Hepatocyte (in vitro differentiated cells): ENCODE data around the gene ATXN1. TPM values are rescaled to one million over a fixed set of nuclear protein-coding genes. Genes with fewer than 3 reads are reported as not detected.

Experiments
- DNase-seq: peaks from one replicate; pipeline ENCODE4 v3.0.0-alpha.2; 2016; ENCODE audit warnings: low spot score
- H2AFZ ChIP-seq: fragments of 200-600 bp; sonication (generic); 2 replicates; pipeline ENCODE4 v1.6.0; 2016; ENCODE audit warnings: antibody characterized with exemption, mild to moderate bottlenecking
- H3K27ac ChIP-seq: fragments of 200-600 bp; sonication (generic); 2 replicates; pipeline ENCODE4 v1.5.1; 2016; ENCODE audit warnings: mild to moderate bottlenecking
- H3K27me3 ChIP-seq: fragments of 200-600 bp; sonication (generic); 2 replicates; pipeline ENCODE4 v1.6.1; 2016
- H3K36me3 ChIP-seq: fragments of 200-600 bp; sonication (generic); replicated peaks from 2 replicates; pipeline ENCODE4 v1.5.1; 2016; ENCODE audit warnings: low read depth; ENCODE audit not compliant: insufficient read depth
- H3K4me1 ChIP-seq: fragments of 200-600 bp; sonication (generic); 2 replicates; pipeline ENCODE4 v1.5.1; 2016; ENCODE audit warnings: mild to moderate bottlenecking, moderate library complexity; ENCODE audit not compliant: insufficient read depth
- H3K4me2 ChIP-seq: fragments of 200-600 bp; sonication (generic); 2 replicates; pipeline ENCODE4 v1.6.0; 2016
- H3K4me3 ChIP-seq: fragments of 200-600 bp; sonication (generic); 2 replicates; pipeline ENCODE4 v1.5.1; 2016; ENCODE audit warnings: mild to moderate bottlenecking
- H3K79me2 ChIP-seq: fragments of 200-600 bp; sonication (generic); 2 replicates; pipeline ENCODE4 v1.6.0; 2017; ENCODE audit warnings: mild to moderate bottlenecking
- H3K9me2 ChIP-seq: fragments of 200-600 bp; sonication (generic); replicated peaks from 2 replicates; pipeline ENCODE4 v1.6.0; 2017; ENCODE audit warnings: mild to moderate bottlenecking; ENCODE audit not compliant: insufficient read depth
- H3K9me3 ChIP-seq: fragments of 200-600 bp; sonication (generic); 2 replicates; pipeline ENCODE4 v1.5.1; 2016; ENCODE audit warnings: low read depth, mild to moderate bottlenecking
- H4K20me1 ChIP-seq: fragments of 200-600 bp; sonication (generic); 2 replicates; pipeline ENCODE4 v1.6.0; 2016; ENCODE audit warnings: mild to moderate bottlenecking; ENCODE audit not compliant: insufficient read depth, poor library complexity, severe bottlenecking
- EZH2 ChIP-seq: fragments of 200-600 bp; sonication (generic); IDR thresholded peaks from 2 replicates; pipeline ENCODE4 v1.6.1; 2016; ENCODE audit warnings: antibody characterized with exemption, mild to moderate bottlenecking, borderline replicate concordance
- EZH2phosphoT487 ChIP-seq: fragments of 200-600 bp; sonication (generic); IDR thresholded peaks from one replicate; pipeline ENCODE4 v1.6.1; 2018; ENCODE audit warnings: antibody characterized with exemption, mild to moderate bottlenecking, low read depth, moderate library complexity; ENCODE audit not compliant: unreplicated experiment, severe bottlenecking
- WGBS: methylation state at CpG from one replicate; pipeline ENCODE4 v1.1.6; 2016; ENCODE audit warnings: low lambda C conversion rate; ENCODE audit errors: missing lambda C conversion rate; 5-methylcytosine and 5-hydroxymethylcytosine counted together
- polyA plus RNA-seq: library from polyadenylated mRNA; unstranded; fragments of >200 nt; fragmentation: Nextera tagmentation; extraction: Ambion mirVana; gene quantifications from 2 replicates; pipeline ENCODE4 v1.2.1, GENCODE V29; 2016
- total RNA-seq: library from RNA; depleted of rRNA; stranded (reverse); fragments of >200 nt; gene quantifications from 2 replicates; pipeline ENCODE4 v1.2.3, GENCODE V29; 2014
- TF ChIP-seq, protein P1 (sequence below): fragments of 200-600 bp; sonication (generic); IDR thresholded peaks from 2 replicates; pipeline ENCODE4 v1.5.1; 2016; ENCODE audit warnings: antibody characterized with exemption, mild to moderate bottlenecking; ENCODE audit not compliant: poor library complexity

The ATXN1 gene
- total and polyA plus RNA-seq, 2 experiments from 2014 or later: 14.7 to 32.6 TPM

DNA sequence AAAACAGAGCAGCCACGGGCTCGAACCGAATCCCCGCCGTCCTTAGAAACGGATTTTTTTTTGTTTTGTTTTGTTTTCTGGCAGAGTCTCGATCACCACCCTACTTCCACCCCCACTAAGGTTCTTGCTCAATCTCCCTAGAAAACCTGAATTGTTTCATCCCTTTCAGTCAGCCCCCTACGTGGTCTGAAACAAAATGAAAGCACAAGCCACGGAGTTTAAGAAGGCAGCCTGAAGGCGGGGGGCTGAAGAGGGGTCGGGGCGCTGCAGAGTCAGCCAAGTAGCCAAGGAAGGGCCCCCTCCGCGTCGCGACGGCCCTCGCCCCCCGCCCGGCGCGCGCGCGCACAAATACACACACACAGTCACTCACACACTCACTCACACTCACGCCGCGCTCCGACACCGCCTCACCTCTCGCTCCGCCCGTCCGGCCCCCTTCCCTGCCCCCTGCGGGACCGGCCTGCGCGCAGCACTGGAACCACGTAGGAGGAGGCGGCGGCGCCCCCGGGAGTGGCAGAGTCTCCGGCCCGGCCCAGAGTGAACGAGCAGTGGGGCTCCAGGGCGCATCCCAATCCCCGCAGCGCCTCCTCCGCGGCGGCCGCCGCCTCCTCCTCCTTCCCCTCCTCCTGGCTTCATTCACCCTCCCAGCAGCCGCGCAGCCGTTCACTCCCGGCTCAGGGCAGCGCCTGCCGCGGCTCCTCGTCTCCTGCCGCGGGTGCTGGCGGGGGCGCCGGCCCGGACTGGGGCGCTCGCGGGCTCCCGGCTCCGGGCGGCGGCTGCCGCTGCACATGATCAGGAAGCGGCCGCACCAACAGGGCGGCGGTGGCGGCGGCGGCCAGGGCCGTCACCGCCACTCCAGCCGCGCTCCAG is 1.4 kb downstream of the ATXN1 start:
- no peaks in the 10 kb centered on the region for H3K36me3 ChIP-seq
- peaks cover 37% of the 10 kb centered on the region for H3K4me1 ChIP-seq
- H3K9me2 ChIP-seq: no peaks in the 10 kb centered on the region
- H3K4me3 ChIP-seq: peak overlapping the region; percentile 68
- H3K4me2 ChIP-seq: peak overlapping the region; percentile 74
- H3K9me3 ChIP-seq: no peaks in the 10 kb centered on the region
- H3K27me3 ChIP-seq: no peaks in the 10 kb centered on the region
- peaks cover 3% of the 10 kb centered on the region for H4K20me1 ChIP-seq
- TF ChIP-seq EZH2: no peak
- TF ChIP-seq EZH2phosphoT487: no peak
- TF ChIP-seq, protein P1, sequence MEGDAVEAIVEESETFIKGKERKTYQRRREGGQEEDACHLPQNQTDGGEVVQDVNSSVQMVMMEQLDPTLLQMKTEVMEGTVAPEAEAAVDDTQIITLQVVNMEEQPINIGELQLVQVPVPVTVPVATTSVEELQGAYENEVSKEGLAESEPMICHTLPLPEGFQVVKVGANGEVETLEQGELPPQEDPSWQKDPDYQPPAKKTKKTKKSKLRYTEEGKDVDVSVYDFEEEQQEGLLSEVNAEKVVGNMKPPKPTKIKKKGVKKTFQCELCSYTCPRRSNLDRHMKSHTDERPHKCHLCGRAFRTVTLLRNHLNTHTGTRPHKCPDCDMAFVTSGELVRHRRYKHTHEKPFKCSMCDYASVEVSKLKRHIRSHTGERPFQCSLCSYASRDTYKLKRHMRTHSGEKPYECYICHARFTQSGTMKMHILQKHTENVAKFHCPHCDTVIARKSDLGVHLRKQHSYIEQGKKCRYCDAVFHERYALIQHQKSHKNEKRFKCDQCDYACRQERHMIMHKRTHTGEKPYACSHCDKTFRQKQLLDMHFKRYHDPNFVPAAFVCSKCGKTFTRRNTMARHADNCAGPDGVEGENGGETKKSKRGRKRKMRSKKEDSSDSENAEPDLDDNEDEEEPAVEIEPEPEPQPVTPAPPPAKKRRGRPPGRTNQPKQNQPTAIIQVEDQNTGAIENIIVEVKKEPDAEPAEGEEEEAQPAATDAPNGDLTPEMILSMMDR: peak; percentile 13
- 2% methylated on average over 43 of the region's 87 CpGs for WGBS
- peak overlapping the region; percentile 94 for H3K27ac ChIP-seq
- H3K79me2 ChIP-seq: peaks cover 40% of the 10 kb centered on the region
- DNase-seq: peak; percentile 93
- peak overlapping the region; percentile 41 for H2AFZ ChIP-seq

- Histone ChIP-seq H3K27me3 (no peaks in the 10 kb centered on the region), H3K4me1 (peaks cover 37% of the 10 kb centered on the region), H3K4me2 (peak overlapping the region; percentile 74), H3K36me3 (no peaks in the 10 kb centered on the region), H3K27ac (peak overlapping the region; percentile 94), H4K20me1 (peaks cover 3% of the 10 kb centered on the region), H3K79me2 (peaks cover 42% of the 10 kb centered on the region), H3K4me3 (peak overlapping the region; percentile 68), H3K9me3 (no peaks in the 10 kb centered on the region), H2AFZ (no peak overlapping the region), H3K9me2 (no peaks in the 10 kb centered on the region)
- peak; percentile 13 for DNase-seq
- under 1% methylated on average over 8 of the region's 8 CpGs for WGBS
- TF ChIP-seq, protein P1: no peak
- TF ChIP-seq EZH2phosphoT487: no peak
- TF ChIP-seq EZH2: no peak
Measured at GRCh38 chr6:16759181-16759645, 2.0 kb downstream of the ATXN1 start.

GRCh38 chr6:16758163-16758975 is 2.9 kb downstream of the ATXN1 start:
- Histone ChIP-seq H3K4me1 (peaks cover 40% of the 10 kb centered on the region), H2AFZ (no peak overlapping the region), H3K4me3 (peak overlapping the region; percentile 68), H3K27me3 (no peaks in the 10 kb centered on the region), H3K9me2 (no peaks in the 10 kb centered on the region), H3K4me2 (peak overlapping the region; percentile 74), H4K20me1 (peaks cover 3% of the 10 kb centered on the region), H3K27ac (peak overlapping the region; percentile 94), H3K36me3 (no peaks in the 10 kb centered on the region), H3K9me3 (no peaks in the 10 kb centered on the region), H3K79me2 (peaks cover 51% of the 10 kb centered on the region)
- TF ChIP-seq EZH2phosphoT487 (no peak), EZH2 (no peak)
- TF ChIP-seq, protein P1: no peak
- WGBS: 26% methylated on average over 9 of the region's 9 CpGs
- DNase-seq: peak; percentile 26
